Vagina (tissue), 2 donors: Measurements from ENCODE around the gene OPN1SW. TPM values are rescaled to one million over a fixed set of nuclear protein-coding genes. Genes with fewer than 3 reads are reported as not detected.

Experiments
- DNase-seq, 2 donors: peaks; one replicate each; pipeline ENCODE4 v3.0.0-alpha.2; 2017; ENCODE audit errors: extremely low spot score in 2 of 2
- H3K27ac ChIP-seq: fragments of 200-600 bp; sonication (generic); one replicate; pipeline ENCODE4 v1.5.1; 2019
- H3K27me3 ChIP-seq: fragments of 200-600 bp; sonication (generic); one replicate; pipeline ENCODE4 v1.5.1; 2019
- H3K36me3 ChIP-seq, 2 donors: fragments of 200-600 bp; sonication (generic); one replicate each; pipeline ENCODE4 v1.5.1; 2017 to 2019
- H3K4me1 ChIP-seq: fragments of 200-600 bp; sonication (generic); one replicate; pipeline ENCODE4 v1.5.1; 2019
- H3K4me3 ChIP-seq, 2 donors: fragments of 200-600 bp; sonication (generic); 1 replicate in 1 of 2; 2 replicates in 1 of 2; pipeline ENCODE4 v1.5.1; 2016 to 2019
- H3K9me3 ChIP-seq: fragments of 200-600 bp; sonication (generic); one replicate; pipeline ENCODE4 v1.5.1; 2019
- POLR2A ChIP-seq, 2 donors: fragments of 450-650 bp; IDR thresholded peaks; one replicate each; pipeline ENCODE4 v1.6.1; 2017; ENCODE audit warnings: antibody characterized with exemption in 2 of 2, mild to moderate bottlenecking in 2 of 2, moderate library complexity in 2 of 2
- POLR2AphosphoS5 ChIP-seq, 2 donors: sonication (generic); formaldehyde crosslinking; IDR thresholded peaks; one replicate each; pipeline ENCODE4 v1.9.0; 2017; ENCODE audit warnings: antibody characterized with exemption in 2 of 2, mild to moderate bottlenecking in 2 of 2, low read depth in 1 of 2; ENCODE audit not compliant: insufficient read depth in 1 of 2
- intact Hi-C: fragments of 100-400 bp; cut with DNase I; formaldehyde crosslinking; loops from one replicate; pipeline ENCODE4 v1.15.1; 2023
- total RNA-seq: library from RNA; depleted of rRNA; stranded (reverse); fragments of >200 nt; gene quantifications from one replicate; pipeline ENCODE4 v1.2.3, GENCODE V29; 2016
- TF ChIP-seq, protein P1 (sequence below), 3 experiments: fragments of 450-650 bp in 2 of 3; fragments of 200-600 bp in 1 of 3; sonication (generic) in 1 of 3; IDR thresholded peaks; one replicate each; pipeline ENCODE4 v1.5.1; 2017 to 2019; ENCODE audit warnings: antibody characterized with exemption in 3 of 3, mild to moderate bottlenecking in 2 of 3, moderate library complexity in 2 of 3

OPN1SW gene
- total RNA-seq, 1 donor from 2014 or later: not detected

DNA sequence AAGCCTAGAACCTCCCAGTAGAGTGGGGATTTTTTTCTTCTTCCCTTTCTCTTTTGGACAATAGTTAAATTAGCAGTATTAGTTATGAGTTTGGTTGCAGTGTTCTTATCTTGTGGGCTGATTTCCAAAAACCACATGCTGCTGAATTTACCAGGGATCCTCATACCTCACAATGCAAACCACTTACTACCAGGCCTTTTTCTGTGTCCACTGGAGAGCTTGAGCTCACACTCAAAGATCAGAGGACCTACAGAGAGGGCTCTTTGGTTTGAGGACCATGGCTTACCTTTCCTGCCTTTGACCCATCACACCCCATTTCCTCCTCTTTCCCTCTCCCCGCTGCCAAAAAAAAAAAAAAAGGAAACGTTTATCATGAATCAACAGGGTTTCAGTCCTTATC, 5.4 kb downstream of the OPN1SW start:
- Histone ChIP-seq H3K27me3 (no peaks in the 10 kb centered on the region), H3K4me3 (no peak overlapping the region), H3K27ac (no peak overlapping the region), H3K4me1 (no peaks in the 10 kb centered on the region), H3K36me3 (peaks cover 0 to 47% of the 10 kb centered on the region in 2 donors), H3K9me3 (no peaks in the 10 kb centered on the region)
- DNase-seq: no peak
- no peak for TF ChIP-seq POLR2A (IDR thresholded peaks at IDR 0.05)
- no peak for TF ChIP-seq POLR2AphosphoS5 (IDR thresholded peaks at IDR 0.05; ENCODE audit: insufficient read depth in 1 of 2, low read depth in 1 of 2)
- TF ChIP-seq, protein P1, sequence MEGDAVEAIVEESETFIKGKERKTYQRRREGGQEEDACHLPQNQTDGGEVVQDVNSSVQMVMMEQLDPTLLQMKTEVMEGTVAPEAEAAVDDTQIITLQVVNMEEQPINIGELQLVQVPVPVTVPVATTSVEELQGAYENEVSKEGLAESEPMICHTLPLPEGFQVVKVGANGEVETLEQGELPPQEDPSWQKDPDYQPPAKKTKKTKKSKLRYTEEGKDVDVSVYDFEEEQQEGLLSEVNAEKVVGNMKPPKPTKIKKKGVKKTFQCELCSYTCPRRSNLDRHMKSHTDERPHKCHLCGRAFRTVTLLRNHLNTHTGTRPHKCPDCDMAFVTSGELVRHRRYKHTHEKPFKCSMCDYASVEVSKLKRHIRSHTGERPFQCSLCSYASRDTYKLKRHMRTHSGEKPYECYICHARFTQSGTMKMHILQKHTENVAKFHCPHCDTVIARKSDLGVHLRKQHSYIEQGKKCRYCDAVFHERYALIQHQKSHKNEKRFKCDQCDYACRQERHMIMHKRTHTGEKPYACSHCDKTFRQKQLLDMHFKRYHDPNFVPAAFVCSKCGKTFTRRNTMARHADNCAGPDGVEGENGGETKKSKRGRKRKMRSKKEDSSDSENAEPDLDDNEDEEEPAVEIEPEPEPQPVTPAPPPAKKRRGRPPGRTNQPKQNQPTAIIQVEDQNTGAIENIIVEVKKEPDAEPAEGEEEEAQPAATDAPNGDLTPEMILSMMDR (IDR thresholded peaks at IDR 0.05): no peak
- intact Hi-C loops: no loop called here

- no peaks in the 10 kb centered on the region for H3K27me3 ChIP-seq
- intact Hi-C loops: no loop called here
- TF ChIP-seq, protein P1 (IDR thresholded peaks at IDR 0.05): no peak
- TF ChIP-seq POLR2AphosphoS5 (IDR thresholded peaks at IDR 0.05; ENCODE audit: insufficient read depth in 1 of 2, low read depth in 1 of 2): no peak
- no peak for TF ChIP-seq POLR2A (IDR thresholded peaks at IDR 0.05)
- no peak overlapping the region for H3K4me3 ChIP-seq
- DNase-seq: no peak
- H3K27ac ChIP-seq: no peak overlapping the region
- peaks cover 0 to 65% of the 10 kb centered on the region in 2 donors for H3K36me3 ChIP-seq
- no peaks in the 10 kb centered on the region for H3K4me1 ChIP-seq
- no peaks in the 10 kb centered on the region for H3K9me3 ChIP-seq
These were observed 8.0 kb downstream of the OPN1SW start for GRCh38 chr7:128767475-128768110.

GRCh38 chr7:128763541-128763940, 12.1 kb downstream of the OPN1SW start:
- TF ChIP-seq, protein P1 (IDR thresholded peaks at IDR 0.05): no peak
- TF ChIP-seq POLR2A (IDR thresholded peaks at IDR 0.05) (no peak), POLR2AphosphoS5 (IDR thresholded peaks at IDR 0.05; ENCODE audit: insufficient read depth in 1 of 2, low read depth in 1 of 2) (no peak)
- H3K27ac ChIP-seq: no peak overlapping the region
- peaks cover 0 to 70% of the 10 kb centered on the region in 2 donors for H3K36me3 ChIP-seq
- intact Hi-C loops: no loop called here
- H3K27me3 ChIP-seq: no peaks in the 10 kb centered on the region
- no peaks in the 10 kb centered on the region for H3K9me3 ChIP-seq
- H3K4me3 ChIP-seq: no peak overlapping the region
- no peak for DNase-seq
- H3K4me1 ChIP-seq: no peaks in the 10 kb centered on the region

DNA sequence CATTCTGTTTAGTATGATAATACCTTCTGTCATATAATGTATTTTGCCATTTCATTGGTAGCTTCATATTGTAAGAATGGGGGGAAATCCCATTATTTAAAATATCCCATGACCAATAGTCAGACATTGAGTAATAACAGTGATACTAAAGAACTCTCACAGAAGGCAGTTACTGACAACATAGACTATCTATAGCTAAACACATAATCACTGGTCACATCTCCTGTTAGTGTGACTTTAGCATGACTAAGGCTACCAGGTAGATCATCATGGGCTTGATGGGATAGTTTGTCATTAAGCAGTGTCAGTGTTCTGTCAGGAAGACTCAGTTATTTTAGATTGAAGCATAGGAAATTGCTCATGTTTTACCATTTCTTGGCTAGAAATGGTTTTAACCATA, 16.4 kb downstream of the OPN1SW start:
- DNase-seq: no peak
- no peak for TF ChIP-seq POLR2AphosphoS5 (IDR thresholded peaks at IDR 0.05; ENCODE audit: insufficient read depth in 1 of 2, low read depth in 1 of 2)
- TF ChIP-seq, protein P1 (IDR thresholded peaks at IDR 0.05): no peak
- TF ChIP-seq POLR2A (IDR thresholded peaks at IDR 0.05): no peak
- H3K4me1 ChIP-seq: peaks cover 20% of the 10 kb centered on the region
- intact Hi-C loops: no loop called here
- no peaks in the 10 kb centered on the region for H3K9me3 ChIP-seq
- peaks cover 0 to 58% of the 10 kb centered on the region in 2 donors for H3K36me3 ChIP-seq
- H3K4me3 ChIP-seq: no peak overlapping the region
- H3K27ac ChIP-seq: no peak overlapping the region
- H3K27me3 ChIP-seq: no peaks in the 10 kb centered on the region

DNA sequence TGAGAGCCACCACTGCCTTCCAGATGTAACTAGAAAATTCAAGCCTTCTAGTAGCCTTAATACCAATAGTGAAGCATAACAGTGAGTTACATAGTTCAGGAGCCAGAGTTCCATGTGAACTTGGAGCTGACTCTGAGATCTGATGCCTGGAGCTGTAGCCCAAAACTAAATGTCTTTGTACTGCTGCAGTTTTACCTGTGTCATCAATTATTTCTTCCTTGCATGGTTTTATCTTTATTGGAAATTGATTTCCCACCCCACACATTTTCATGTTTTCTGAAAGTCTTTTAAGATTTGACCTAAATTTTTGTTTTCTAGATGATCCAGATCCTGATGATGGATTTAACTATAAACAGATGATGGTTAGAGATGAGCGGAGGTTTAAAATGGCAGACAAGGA, 17.0 kb downstream of the OPN1SW start:
- H3K27me3 ChIP-seq: no peaks in the 10 kb centered on the region
- TF ChIP-seq POLR2A (IDR thresholded peaks at IDR 0.05) (no peak), POLR2AphosphoS5 (IDR thresholded peaks at IDR 0.05; ENCODE audit: insufficient read depth in 1 of 2, low read depth in 1 of 2) (no peak)
- TF ChIP-seq, protein P1 (IDR thresholded peaks at IDR 0.05): no peak
- H3K4me3 ChIP-seq: no peak overlapping the region
- peaks cover 0 to 61% of the 10 kb centered on the region in 2 donors for H3K36me3 ChIP-seq
- intact Hi-C loops: no loop called here
- no peak overlapping the region for H3K27ac ChIP-seq
- no peaks in the 10 kb centered on the region for H3K9me3 ChIP-seq
- no peak for DNase-seq
- peaks cover 20% of the 10 kb centered on the region for H3K4me1 ChIP-seq
